ENCODE results near the gene KLK15.

KLK15 gene

DNA sequence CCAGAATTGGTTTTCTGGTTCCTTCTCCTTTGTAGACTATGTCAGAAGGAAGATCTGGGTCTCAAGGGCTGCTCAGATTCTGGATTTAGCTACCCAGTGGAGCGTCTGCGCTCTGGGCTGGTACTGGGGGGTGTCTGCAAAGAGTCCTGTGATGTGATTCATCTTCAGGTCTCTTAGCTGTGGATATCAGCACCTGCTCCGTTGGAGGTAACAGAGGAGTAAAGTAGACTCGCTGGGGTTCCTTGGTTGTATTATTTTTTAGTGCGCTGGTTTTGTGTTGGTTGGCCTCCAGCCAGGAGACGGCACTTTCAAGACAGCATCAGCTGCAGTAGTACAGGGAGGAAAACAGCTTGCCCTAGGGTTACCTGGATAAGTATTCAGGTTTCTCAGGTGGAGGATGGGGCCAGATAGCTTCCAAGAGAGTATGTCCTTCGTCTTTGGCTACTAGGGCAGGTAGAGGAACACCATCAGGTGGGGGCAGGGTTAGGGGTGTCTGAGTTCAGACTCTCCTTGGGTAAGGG lies 10.4 kb upstream of the KLK15 start:
- DNase-seq (ENCODE audit: low read depth in 2 of 3, low spot score in 1 of 3): no peak

- DNase-seq (ENCODE audit: low read depth in 2 of 3, low spot score in 1 of 3): no peak
These were observed 9.8 kb upstream of the KLK15 start for GRCh38 chr19:50843205-50843604.

- DNase-seq (ENCODE audit: low read depth in 2 of 3, low spot score in 1 of 3): no peak
These were observed 8.8 kb upstream of the KLK15 start for GRCh38 chr19:50842130-50842529.

GRCh38 chr19:50839712-50840655 lies 6.6 kb upstream of the KLK15 start:
- no peak for DNase-seq (ENCODE audit: low read depth in 2 of 3, low spot score in 1 of 3)

DNA sequence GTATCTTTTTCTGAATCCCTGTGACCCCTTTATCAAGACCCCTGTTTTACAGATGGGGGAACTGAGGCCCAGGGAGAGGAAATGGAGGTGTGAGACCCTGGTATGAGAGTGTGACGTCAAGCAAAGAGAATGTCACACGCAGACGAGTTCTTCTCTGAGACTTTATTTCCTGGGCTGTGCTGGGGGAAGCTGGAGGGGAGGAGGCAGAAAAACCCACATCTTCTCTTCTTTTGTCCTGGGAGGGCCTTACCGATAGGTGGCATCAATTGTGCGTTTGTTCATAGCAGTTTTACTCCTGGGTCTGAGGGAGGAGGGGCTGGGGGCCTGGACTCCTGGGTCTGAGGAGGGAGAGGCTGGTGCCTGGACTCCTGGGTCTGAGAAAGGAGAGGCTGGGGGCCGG lies 4.9 kb upstream of the KLK15 start:
- DNase-seq (ENCODE audit: low read depth in 2 of 3, low spot score in 1 of 3): no peak

GRCh38 chr19:50837300-50837699 lies 3.9 kb upstream of the KLK15 start:
- no peak for DNase-seq (ENCODE audit: low read depth in 2 of 3, low spot score in 1 of 3)

GRCh38 chr19:50836543-50837195 lies 3.3 kb upstream of the KLK15 start:
- DNase-seq (ENCODE audit: low read depth in 2 of 3, low spot score in 1 of 3): no peak

GRCh38 chr19:50835785-50836542 lies 2.6 kb upstream of the KLK15 start:
- peak; percentile 50 to 72 (median 65) for DNase-seq (ENCODE audit: low read depth in 2 of 3, low spot score in 1 of 3)

DNA sequence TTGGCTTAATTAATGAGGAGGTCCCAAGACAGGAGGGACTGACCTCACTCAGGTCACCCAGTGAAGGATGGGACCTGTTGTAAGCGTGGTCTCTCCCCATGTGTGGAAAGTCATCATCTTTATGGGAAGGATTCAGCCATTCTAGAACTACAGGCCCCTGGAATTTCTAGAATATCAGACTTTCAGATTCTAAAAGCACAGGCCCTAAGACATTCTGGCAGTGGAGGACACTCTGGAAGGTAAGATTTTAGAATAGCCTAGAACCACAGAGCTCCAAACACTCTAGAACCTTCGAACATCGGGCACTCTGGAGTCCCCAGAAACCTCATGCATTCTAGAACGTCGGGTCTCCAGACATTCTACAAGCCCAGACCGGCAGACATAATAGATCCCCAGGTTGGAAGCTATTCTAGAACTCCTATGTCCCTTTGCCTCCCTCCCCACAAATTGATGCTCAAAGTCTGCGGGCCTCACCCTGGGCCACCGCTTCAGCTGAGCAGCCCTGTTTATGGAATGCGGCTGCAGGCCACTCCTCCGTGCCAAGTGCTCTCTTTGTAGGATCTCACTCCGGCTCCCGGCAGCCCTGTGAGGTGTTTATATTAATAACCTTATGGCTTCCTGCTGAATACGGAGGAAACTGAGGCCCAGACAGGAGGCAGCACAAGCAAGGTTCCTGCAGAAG lies 1.9 kb upstream of the KLK15 start:
- no peak for DNase-seq (ENCODE audit: low read depth in 2 of 3, low spot score in 1 of 3)

GRCh38 chr19:50833802-50834167 lies 411 bp upstream of the KLK15 start:
- DNase-seq (ENCODE audit: low read depth in 2 of 3, low spot score in 1 of 3): no peak

DNA sequence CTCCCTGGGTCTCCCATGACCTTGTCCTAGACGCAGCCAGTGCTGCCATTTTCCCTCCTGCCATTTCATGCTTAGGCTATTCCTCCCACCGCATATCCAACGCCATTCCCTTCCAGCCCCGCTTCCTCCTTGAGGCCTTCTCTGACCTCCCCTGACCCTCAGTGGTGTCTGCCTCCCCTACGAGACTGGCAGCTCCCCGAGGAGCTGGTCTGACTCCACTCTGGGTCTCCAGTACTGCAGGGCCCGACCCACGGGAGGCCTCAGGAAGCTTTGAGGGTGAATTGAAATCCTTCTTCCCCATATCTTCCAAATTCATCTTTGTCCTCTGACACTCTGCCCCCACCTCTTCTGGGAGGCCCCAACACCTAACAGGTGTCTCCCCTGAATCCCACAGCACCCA lies 708 bp downstream of the KLK15 start:
- no peak for DNase-seq (ENCODE audit: low read depth in 2 of 3, low spot score in 1 of 3)

DNA sequence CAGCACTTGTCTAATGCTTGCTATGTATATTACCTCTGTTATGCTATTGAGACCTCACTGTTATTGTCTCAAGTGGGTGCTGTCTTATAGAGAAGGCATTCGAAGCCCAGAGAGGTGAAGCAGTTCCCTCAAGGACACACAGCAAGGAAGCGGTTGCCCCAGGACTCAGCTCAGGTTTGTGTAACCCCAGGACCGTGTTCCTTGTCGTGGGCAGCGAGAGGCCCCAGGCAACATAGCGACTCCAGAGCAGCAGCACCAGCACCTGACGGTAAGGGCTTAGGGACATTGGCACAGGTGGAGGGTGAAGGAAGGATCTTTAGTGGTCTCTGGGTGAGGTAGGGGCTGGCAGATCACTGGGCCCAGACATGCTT lies 2.4 kb downstream of the KLK15 start:
- no peak for DNase-seq (ENCODE audit: low read depth in 2 of 3, low spot score in 1 of 3)

DNA sequence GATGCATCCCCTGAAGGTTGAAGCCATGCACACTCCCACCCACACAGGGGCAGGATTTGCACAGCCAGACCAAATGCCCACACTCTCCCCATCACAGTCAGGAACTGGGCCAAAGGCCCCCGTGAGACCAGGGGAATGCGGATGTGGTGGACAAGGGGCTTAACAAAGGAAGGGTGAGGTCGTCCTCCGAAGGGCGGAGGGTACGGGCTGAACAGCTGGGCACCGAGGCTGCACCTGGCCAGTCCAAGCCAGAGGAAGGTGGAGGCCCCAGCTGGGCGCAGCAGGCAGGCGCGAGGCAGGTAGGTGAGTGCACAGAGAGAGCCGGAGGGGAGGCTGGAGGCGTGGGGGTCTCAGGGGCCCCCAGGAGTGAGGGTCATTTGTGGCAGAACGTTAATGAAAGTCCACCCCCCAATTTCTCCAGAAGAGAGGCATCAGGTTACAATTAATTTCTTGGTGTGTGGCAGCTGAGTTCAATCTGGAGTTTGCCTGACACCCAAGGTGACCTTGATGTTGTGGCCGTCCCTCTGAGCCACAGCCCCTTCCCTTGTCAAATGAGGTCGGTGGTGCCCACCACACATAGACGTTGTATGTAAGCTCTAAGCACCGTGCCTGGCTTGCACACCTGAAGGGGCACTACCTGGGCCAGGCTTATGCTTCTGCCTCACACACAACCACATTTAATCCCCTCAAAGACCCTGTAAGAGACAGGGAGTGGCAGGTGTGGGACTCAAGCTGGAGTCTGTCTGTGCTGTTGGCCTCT lies 2.9 kb downstream of the KLK15 start:
- no peak for DNase-seq (ENCODE audit: low read depth in 2 of 3, low spot score in 1 of 3)

GRCh38 chr19:50829801-50830200 lies 3.6 kb downstream of the KLK15 start:
- no peak for DNase-seq (ENCODE audit: low read depth in 2 of 3, low spot score in 1 of 3)

DNA sequence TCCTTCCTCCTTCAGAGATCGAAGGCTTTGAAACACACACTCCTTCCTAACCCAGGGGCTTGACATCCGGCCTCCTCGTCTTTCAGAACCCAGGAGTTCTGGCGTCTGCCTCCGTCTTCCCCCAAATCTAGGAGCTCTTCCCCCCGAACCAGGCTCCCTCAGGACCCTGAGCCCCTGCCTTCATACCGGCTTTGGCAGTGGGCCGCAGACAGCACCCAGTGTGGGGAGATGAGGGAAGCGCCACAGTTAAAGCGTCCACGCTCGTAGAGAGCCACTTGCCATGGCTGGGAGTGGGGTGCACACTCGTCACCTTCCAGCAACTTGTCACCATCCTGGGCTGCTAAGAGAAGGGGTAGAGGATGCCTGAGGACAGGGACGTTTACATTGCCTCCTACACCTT lies 5.9 kb downstream of the KLK15 start:
- no peak for DNase-seq (ENCODE audit: low read depth in 2 of 3, low spot score in 1 of 3)

GRCh38 chr19:50826492-50827240 lies 6.7 kb downstream of the KLK15 start:
- no peak for DNase-seq (ENCODE audit: low read depth in 2 of 3, low spot score in 1 of 3)

GRCh38 chr19:50823389-50824042 lies 9.9 kb downstream of the KLK15 start, which contains the start of gene KLK1:
TSS of gene KLK1 (minus strand) at chr19:50823787. CDS start at chr19:50823748, 39 bp downstream.
- DNase-seq (ENCODE audit: low read depth in 2 of 3, low spot score in 1 of 3): no peak

GRCh38 chr19:50822661-50823208 lies 10.6 kb downstream of the KLK15 start:
- no peak for DNase-seq (ENCODE audit: low read depth in 2 of 3, low spot score in 1 of 3)

- DNase-seq (ENCODE audit: low read depth in 2 of 3, low spot score in 1 of 3): no peak
These were observed 11.8 kb downstream of the KLK15 start for GRCh38 chr19:50821622-50822021.
